Activated CD4-positive, CD25-positive, alpha-beta regulatory T cell treated with anti-CD3 and anti-CD28 coated beads, Interleukin-2, amount 50 U/mL, for 72 hours (primary cell): ENCODE data around the gene NUDT1.
"Not testable (repeated sequence)": the region's sequence is repeated elsewhere in the genome, so short reads cannot be mapped to it uniquely, and the experiment has no call there.

ENCODE experiments used
- DNase-seq: peaks from one replicate; pipeline ENCODE4 v3.0.0; 2021

Gene NUDT1

DNA sequence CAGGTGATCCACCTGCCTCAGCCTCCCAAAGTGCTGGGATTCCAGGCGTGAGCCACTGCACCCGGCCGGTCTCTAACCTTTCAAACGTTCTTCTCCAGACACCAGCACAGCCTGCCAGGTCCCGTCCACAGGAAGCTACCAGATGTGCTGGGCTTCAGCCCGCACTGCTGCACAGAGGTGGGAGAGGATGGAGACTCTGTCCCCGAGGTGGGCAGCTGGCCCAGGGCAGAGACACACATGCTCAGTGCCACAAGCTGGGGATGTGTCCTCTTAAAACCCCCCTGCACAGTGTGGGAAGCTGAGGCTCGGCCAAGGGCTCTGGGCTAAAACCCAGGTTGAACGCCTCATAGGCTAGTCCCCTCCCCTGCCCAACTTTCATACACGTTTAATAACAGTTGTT is 9.4 kb downstream of the NUDT1 start:
- no peak for DNase-seq

DNA sequence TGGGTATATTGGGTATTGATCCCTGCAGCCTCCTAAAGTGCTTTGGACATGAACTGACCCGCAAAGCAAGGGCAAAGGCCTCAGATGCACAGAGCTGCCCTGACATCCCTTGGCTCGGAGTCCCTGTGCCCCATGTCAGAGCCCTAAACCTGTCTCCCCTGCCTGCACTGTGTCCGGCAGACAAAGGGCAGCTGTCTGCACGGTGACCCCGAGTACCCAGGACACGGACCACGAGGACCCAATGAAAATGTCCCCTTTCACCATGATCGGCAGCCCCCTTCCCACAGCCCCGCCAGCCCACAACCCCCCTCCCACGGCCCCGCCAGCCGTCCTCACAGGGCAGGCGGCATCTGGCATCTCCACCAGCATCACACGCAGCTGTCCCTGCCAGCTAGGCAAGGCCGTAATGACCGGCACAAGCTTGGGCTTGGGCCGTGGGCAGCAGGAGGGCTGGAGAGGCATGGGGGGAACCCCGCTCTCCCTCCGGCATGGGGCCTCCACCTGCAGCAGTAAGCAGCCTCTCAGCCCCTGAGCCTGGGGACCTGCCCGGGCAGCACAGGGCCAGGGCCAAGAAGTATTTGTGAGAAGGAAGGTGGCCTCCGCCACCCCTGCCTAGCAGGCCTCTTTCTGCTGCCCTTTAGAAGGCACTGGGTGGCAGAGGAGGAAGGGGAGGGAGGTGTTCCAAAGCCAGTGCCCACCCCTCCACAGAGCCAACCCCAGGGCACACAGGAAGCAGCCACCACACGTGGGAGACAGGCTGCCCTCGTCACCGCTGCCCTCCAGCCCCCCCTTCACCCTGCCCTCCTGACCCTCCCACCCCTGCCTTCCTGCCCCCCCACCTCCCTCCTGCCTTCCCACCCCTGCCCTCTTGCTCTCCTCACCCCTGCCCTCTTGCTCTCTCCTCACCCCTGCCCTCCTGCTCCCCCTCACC is 10.1 kb downstream of the NUDT1 start:
- no peak for DNase-seq

GRCh38 chr7:2253021-2253420 is 11.0 kb downstream of the NUDT1 start:
- DNase-seq = no peak

DNA sequence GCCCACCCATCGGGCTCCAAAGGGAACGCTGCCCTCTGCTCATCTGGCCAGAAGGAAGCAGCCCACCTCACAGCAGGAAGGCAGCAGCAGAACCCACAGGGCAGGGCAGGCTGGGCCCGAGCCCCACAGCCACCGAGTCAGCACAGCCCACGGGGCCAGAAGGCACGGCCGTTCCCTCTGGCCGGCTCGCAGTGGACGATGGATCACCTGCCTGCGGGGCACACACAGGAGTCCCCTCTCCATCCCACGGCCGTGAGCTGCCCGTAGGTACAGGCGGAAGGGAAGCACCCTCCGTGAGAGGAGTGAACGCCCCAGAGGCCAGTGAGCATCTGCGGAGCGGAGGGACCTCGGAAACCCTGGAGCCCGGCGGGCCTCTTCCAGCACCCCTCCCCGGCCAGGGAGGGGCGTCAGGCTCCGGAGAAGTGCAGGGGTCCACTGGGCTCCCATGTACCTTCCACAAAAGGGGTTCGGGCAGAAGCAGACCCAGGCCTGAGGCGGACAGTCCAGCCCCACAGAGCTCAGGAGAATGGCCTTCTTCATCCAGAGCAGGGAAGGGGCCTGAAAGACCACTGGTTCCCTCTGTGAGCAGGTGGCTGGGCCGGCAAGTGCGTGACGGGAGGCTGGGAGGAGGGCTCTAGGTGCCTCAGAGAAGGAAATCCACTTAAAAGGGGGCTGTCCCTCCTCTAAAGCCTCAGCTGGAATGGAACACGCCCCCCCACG is 11.7 kb downstream of the NUDT1 start:
- DNase-seq = no peak

DNA sequence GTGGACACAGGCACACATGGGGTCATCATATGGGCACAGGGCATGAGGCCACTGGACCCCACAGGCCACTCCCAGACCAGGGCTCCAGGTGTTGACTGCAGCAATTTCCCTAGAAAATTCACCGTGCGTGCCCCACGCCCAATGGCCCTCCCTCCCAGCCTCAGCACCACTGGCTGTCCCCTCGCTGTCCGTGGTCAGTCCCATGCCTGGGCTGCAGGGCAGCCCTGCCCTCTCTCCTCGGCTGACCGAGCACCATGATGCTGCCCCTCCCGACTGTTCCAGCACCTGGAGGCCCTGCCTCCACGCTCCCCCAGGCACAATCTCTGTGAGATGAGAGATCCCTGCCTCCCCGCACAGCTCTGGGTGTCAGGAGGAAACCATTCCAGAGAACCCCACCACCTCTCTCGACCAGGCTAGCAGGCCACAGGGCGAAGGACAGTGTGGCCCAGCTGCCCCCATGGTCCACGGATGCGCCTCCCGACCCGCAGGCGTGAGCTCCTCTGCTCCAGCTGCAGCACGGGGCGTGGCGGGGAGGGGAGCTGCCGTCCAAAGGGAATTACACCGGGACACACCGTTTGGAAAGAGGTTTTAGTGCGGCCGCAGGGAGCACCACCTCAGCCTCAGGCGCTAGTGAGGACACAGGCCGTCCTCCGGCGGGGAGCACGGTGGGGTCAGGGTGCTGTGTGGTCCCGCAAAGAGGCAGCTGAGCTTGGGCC is 12.6 kb downstream of the NUDT1 start:
- DNase-seq = no peak

- no peak for DNase-seq
These were observed 13.4 kb downstream of the NUDT1 start for GRCh38 chr7:2255145-2256139.

GRCh38 chr7:2256306-2257045 is 14.4 kb downstream of the NUDT1 start:
- no peak for DNase-seq

DNA sequence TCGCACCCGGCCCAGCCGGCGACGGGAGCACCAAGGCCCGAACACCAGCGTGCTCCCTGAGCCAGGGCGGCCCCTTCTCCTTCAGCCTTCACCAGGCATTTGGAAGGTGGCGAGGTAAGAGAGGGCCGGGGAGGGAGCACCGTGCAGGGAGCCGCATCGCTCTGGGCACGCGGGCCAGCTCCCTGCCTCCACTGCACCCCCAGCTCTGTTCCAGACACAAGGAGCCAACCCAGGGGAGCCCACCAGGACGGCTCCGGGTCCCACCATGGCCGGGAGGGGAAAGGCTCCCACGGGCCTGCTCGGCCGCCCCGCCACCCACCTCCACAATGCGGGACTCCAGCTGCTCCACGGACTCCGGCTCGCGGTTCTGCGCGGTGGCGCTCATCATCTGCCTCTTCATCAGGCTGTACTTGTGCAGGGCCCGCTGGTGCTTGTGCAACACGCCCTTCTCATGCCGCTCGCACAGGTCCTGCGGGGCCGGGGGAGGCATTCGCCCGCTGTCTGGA is 15.1 kb downstream of the NUDT1 start:
- no peak for DNase-seq

- DNase-seq = no peak
These were observed 15.6 kb downstream of the NUDT1 start for GRCh38 chr7:2257651-2258050.

DNA sequence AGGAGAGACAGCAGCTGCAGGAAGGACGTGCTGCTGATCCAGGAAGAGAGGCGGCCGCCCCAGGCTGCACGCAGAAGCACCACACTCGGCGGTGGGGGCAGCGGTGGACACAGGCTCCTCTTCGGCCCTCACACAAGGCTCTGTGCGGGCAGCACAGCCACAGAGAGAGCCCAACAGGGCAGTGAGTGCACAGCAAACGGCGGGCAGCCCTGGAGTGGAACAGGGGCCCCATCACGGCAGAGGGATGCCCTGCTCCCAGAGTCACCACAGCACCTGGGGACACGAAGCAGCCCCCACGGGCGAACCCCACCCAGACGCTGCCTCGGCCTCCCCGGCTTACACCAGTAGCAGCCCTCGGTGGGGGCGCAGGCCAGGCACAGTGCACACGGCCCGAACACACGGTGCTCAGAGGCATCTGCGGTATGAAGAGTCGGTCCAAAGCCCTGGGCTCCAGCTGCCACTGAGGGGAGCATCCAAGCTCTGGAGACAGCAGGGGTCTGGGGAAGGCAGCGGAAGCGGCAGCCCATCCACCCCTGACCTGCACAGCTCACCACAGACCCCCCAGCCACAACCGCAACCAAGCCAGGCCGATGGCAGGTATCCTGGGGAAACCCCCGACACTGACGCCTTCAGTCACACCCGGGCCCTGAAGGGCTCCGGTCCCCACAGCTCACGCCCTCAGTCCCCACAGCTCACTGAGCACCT is 16.8 kb downstream of the NUDT1 start:
- no peak for DNase-seq

DNA sequence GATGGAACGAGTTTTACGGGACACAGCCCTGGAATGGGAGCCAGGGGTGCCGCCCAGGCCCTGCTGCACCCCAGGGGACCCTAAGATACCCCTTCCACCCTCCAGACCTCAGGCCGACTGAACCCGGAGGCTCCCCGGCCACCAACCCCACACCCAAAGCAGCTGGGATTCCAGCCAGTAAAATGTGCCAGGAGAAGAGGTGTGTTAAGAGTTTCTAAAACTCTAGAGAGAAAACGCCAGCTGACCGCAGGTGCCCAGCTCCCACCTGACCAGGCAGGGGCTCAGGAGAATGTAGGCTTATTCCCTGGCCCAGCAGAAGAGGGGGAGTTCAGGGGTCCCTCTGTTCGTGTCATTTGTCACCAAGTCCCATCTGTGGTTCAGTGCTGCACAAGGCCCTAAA is 17.5 kb downstream of the NUDT1 start:
- no peak for DNase-seq

DNA sequence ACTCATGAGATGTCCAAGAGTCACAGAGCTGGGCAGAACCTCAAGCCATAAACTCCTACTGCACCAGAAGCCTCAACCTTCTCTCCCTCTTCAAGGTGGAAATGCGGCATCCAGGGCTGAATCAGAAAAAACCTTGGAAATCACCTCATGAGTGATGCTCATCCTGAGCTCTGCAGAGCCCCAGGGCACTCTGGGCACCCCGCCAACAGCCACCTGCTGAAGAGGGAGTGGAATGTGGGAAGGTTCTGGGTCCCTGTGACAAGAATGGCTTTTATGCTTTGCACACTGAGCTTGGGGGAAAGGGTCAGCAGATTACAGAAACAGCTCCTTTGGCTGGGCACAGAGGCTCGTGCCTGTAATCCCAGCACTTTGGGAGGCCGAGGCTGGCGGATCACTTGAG is 18.8 kb downstream of the NUDT1 start:
- no peak for DNase-seq

- DNase-seq = no peak
These were observed 19.6 kb downstream of the NUDT1 start for GRCh38 chr7:2261611-2262010.

- no peak for DNase-seq
These were observed 21.1 kb downstream of the NUDT1 start for GRCh38 chr7:2263176-2263575.

- no peak for DNase-seq
These were observed 22.1 kb downstream of the NUDT1 start for GRCh38 chr7:2264158-2264557.

- no peak for DNase-seq
These were observed 24.9 kb downstream of the NUDT1 start for GRCh38 chr7:2266911-2267310.

GRCh38 chr7:2269089-2269990 is 27.3 kb downstream of the NUDT1 start:
- not testable (repeated sequence) for DNase-seq

GRCh38 chr7:2269991-2270460 is 28.0 kb downstream of the NUDT1 start:
- DNase-seq = no peak

DNA sequence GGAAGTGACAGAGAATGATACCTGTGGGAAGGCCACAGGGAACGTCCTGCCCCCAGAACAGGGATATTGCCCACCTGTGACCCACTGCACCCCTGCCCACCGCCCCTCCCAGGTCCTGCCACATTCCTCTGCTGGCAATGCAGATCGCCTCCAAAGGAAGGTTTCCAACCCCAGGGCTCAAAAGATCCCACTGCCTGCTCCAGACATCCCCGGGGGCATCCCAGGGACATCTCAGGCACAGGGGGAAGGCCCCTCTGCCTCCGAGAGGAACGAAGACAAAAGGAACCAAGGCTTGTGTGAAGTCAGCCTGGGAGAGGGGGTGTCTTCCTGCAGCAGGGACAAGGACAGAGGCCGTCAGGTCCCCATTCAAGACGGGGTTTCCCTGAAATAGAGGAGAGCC is 28.5 kb downstream of the NUDT1 start:
- DNase-seq = no peak
